ENCODE data around the gene DNMT3A.

DNA sequence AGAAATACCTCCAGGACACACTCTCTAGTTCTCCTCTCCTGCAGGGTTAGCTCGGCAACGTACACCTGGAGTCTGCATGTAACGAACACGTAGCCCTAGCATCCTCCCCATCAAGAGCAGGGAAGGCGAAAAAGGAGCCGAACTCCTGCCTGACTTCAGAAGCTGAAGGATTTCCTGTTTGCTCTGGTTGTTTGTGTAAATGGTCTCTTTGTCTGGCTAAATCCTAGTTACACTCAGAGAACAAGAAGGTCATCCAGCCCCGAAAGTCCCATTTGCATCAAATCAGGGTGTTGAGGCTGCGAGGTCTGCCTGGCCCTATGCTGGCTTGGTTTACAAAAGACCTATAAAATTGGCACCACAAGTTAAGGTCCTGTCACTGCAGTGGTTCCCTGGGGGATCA, 107.0 kb downstream of the DNMT3A start:
- TF ChIP-seq CTCF (conservative IDR thresholded peaks at IDR 0.05) (no peak), ZFX (IDR thresholded peaks at IDR 0.05) (no peak)

Measured in C4-2B (cell line).